LHCN-M2 (cell line): ENCODE results near the gene APOC1. TPM values are rescaled to one million over a fixed set of nuclear protein-coding genes. Genes with fewer than 3 reads are reported as not detected.

Experiments used
- DNase-seq: peaks from one replicate; pipeline ENCODE4 v3.0.0-alpha.2; 2012; ENCODE audit warnings: low read depth
- total RNA-seq: library from RNA; depleted of rRNA; stranded (reverse); fragments of >200 nt; gene quantifications from 2 replicates; pipeline ENCODE4 v1.2.3, GENCODE V29; 2014; rRNA removed

The APOC1 gene
- total RNA-seq, 1 experiment from 2014 or later: 5.1 TPM

GRCh38 chr19:44955505-44956439 lies 41.4 kb downstream of the APOC1 start:
- no peak for DNase-seq

GRCh38 chr19:44957526-44957925 lies 43.1 kb downstream of the APOC1 start:
- DNase-seq: no peak

GRCh38 chr19:44958090-44958489 lies 43.7 kb downstream of the APOC1 start:
- DNase-seq: no peak

- DNase-seq: no peak
Measured at GRCh38 chr19:44959691-44960090, 45.3 kb downstream of the APOC1 start.

- DNase-seq: no peak
Measured at GRCh38 chr19:44960906-44961728, 46.7 kb downstream of the APOC1 start.

- no peak for DNase-seq
Measured at GRCh38 chr19:44961821-44962220, 47.4 kb downstream of the APOC1 start.

- no peak for DNase-seq
Measured at GRCh38 chr19:44968118-44968517, 53.7 kb downstream of the APOC1 start.

GRCh38 chr19:44968670-44969069 lies 54.3 kb downstream of the APOC1 start:
- DNase-seq: no peak

Other genes starting within 250 kb of the APOC1 start
- gene CEACAM19, start 243.1 kb upstream of the APOC1 start, total RNA-seq: 0.06 and 0.13 TPM in 2 replicates
- gene CEACAM16, start 215.5 kb upstream of the APOC1 start, total RNA-seq: not detected in 2 replicates
- gene BCL3, start 165.9 kb upstream of the APOC1 start, total RNA-seq: 10.0 and 18.1 TPM in 2 replicates
- not detected in 2 replicates for gene CBLC, start 136.7 kb upstream of the APOC1 start, total RNA-seq
- gene BCAM, start 105.5 kb upstream of the APOC1 start, total RNA-seq: 3.3 and 3.5 TPM in 2 replicates
- 68.4 and 79.6 TPM in 2 replicates for gene NECTIN2, start 68.3 kb upstream of the APOC1 start, total RNA-seq
- gene TOMM40, start 23.4 kb upstream of the APOC1 start, total RNA-seq: 154 and 190 TPM in 2 replicates
- 25.3 and 84.6 TPM in 2 replicates for gene APOE, start 8.8 kb upstream of the APOC1 start, total RNA-seq
- gene APOC4, start 27.6 kb downstream of the APOC1 start, total RNA-seq: not detected in 2 replicates
- not detected in 2 replicates for gene APOC2, start 31.4 kb downstream of the APOC1 start, total RNA-seq
- 48.3 and 58.2 TPM in 2 replicates for gene CLPTM1, start 40.8 kb downstream of the APOC1 start, total RNA-seq
- 4.1 and 4.5 TPM in 2 replicates for gene RELB, start 86.9 kb downstream of the APOC1 start, total RNA-seq
- gene CLASRP, start 124.4 kb downstream of the APOC1 start, total RNA-seq: 76.0 and 89.8 TPM in 2 replicates
- not detected in 2 replicates for gene ZNF296, start 161.9 kb downstream of the APOC1 start, total RNA-seq
- gene GEMIN7, start 164.7 kb downstream of the APOC1 start, total RNA-seq: 27.6 and 44.9 TPM in 2 replicates
- 43.9 and 46.2 TPM in 2 replicates for gene PPP1R37, start 178.6 kb downstream of the APOC1 start, total RNA-seq
- 0.06 TPM in 1 of 2 replicates, not detected in the other for gene NKPD1, start 246.4 kb downstream of the APOC1 start, total RNA-seq